WI38 (cell line): Measurements from ENCODE around the gene SOCS3.

Experiments used
- H3K4me3 ChIP-seq: 2 replicates; pipeline ENCODE4 v1.5.1; 2011; ENCODE audit warnings: low read depth, mild to moderate bottlenecking, control low read depth, low read length
- TF ChIP-seq, protein P1 (sequence below): IDR thresholded peaks from 2 replicates; pipeline ENCODE4 v1.5.1; 2012; ENCODE audit warnings: low read depth, mild to moderate bottlenecking, control low read depth, low read length

The SOCS3 gene

DNA sequence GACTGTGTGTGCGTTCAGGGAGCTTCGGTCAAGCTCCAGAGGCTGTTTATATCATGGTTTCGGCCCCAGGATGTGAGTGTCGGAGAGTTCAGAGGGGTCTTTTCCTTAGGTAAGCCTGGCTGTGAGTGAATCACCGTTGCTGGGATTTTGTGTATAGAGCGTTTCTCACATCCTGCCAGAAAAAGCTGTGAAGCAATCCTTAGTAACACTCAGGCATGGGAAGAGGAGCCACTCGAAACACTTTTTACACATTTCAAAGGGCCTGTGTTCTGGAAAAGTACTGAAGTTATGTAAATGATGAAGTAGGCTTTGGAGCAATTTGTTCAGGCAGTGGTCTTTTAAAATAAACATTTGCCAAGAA is 19.2 kb upstream of the SOCS3 start:
- peak overlapping the region; percentile 95 for H3K4me3 ChIP-seq
- TF ChIP-seq, protein P1, sequence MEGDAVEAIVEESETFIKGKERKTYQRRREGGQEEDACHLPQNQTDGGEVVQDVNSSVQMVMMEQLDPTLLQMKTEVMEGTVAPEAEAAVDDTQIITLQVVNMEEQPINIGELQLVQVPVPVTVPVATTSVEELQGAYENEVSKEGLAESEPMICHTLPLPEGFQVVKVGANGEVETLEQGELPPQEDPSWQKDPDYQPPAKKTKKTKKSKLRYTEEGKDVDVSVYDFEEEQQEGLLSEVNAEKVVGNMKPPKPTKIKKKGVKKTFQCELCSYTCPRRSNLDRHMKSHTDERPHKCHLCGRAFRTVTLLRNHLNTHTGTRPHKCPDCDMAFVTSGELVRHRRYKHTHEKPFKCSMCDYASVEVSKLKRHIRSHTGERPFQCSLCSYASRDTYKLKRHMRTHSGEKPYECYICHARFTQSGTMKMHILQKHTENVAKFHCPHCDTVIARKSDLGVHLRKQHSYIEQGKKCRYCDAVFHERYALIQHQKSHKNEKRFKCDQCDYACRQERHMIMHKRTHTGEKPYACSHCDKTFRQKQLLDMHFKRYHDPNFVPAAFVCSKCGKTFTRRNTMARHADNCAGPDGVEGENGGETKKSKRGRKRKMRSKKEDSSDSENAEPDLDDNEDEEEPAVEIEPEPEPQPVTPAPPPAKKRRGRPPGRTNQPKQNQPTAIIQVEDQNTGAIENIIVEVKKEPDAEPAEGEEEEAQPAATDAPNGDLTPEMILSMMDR = no peak

DNA sequence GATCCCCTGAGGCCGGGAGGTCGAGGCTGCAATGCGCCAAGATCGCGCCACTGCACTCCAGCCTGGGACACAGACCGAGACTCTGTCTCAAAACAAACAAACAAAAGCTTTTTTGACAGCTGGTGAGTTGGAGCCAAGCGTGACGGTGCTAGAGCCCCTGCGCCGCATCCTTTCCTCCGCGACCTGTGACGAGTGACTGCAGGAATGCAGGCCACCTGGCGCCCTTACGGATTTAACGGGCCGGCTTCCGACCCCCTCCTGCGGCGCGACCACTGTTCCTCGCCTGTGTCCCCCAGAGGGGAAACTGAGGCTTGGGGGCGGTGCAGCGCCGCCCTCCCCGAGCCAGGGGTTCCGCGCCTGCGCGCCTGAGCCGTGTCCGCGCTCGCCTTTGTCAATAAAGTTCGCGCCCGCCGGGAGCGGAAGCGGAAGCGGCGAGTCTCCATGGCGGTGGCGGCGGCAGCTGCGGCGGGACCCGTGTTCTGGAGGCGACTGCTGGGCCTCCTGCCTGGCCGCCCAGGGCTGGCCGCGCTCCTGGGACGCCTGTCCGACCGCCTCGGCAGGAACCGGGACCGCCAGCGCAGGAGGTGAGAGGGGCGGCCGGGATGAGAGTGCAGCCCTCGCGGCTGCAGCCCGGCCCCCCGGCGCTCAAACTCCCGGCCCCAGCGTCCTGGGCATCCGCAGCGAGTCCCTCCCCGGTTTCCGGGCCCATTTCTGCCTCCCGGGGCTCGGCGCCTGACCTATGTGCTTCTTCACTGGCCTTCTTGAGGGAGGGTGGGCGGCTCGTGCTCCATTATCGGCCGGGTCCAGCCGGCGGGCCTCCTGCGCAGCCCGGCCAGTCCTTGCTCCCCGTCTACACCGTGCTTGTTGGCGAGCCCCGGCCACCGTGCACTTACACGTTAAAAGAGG is 18.6 kb upstream of the SOCS3 start, which contains the start of gene PGS1:
Gene PGS1, plus strand, starts transcription at position 425 of the 906 bp plus-strand sequence. Its CDS starts 17 bp downstream, at position 442.
- TF ChIP-seq, protein P1 = no peak
- H3K4me3 ChIP-seq = peak within 1 kb of the TSS; percentile 95

DNA sequence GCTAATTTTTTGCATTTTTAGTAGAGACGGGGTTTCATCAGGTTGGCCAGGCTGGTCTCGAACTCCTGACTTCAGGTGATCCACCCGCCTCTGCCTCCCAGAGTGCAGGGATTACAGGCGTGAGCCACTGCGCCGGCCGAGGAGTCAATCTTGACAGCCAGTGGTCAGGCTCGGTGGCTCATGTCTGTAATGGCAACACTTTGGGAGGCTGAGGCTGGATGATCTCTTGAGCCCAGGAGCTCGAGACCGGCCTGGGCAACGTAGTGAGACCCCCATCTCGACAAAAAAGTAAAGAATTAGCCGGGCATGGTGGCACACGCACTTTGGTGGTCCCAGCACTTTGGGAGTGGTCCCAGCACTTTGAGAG is 18.0 kb upstream of the SOCS3 start:
- H3K4me3 ChIP-seq = peak overlapping the region; percentile 95
- TF ChIP-seq, protein P1 = no peak

DNA sequence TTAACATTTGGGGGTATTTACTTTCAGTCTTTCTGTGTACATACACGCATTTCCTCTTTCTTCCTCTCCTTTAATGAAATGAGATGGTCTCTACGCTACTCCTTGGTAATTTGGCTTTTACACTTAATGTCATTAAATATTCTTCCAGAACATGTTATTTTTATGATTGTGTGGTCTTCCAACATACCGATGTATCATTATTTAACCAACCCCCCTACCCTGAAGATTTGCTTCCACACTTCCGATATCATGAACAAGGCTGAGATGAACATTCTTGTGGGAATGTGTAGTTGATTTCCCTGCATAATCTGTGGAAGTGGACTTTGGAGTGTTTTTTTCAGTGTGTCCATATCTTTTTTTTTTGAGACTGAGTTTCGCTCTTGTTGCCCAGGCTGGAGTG is 16.3 kb upstream of the SOCS3 start:
- TF ChIP-seq, protein P1 = no peak
- peak overlapping the region; percentile 1; the same call in 1 of the 2 replicates for H3K4me3 ChIP-seq

DNA sequence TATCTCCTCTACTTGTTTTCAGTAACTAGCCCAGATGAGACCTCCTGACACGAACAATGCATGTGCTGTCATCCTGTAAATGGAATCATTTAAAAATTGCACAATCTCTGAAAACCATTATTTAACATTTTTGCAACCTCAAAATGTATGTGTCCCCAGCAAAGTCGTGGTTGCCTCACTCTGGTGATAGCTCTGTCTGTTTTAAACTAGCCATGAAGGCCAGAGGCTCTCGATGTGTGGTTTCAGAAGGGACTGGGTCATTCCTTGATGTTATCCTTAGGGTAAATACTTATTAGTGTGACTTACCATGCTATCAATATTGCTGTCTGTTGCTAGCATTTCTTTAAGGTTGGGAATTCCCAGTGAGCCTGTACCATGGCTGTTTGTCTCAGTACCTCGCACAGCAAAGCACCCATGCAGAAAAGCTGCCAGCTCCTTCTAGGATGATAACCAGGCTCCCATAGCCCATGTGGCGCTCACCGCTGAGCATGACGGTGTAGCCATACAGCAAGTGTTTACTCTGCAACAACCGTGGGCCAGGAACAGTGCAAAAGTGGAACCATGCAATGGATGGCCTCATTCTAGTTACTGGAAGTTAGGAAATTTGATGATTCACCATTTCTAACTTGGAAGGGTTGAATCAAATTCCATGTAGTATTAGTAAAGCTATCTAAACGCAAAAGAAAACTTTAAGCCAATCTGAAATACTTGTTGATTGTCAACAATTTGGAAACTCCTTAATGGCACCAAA is 15.7 kb upstream of the SOCS3 start:
- H3K4me3 ChIP-seq = peak overlapping the region; percentile 20; the same call in 1 of the 2 replicates
- TF ChIP-seq, protein P1 = no peak

DNA sequence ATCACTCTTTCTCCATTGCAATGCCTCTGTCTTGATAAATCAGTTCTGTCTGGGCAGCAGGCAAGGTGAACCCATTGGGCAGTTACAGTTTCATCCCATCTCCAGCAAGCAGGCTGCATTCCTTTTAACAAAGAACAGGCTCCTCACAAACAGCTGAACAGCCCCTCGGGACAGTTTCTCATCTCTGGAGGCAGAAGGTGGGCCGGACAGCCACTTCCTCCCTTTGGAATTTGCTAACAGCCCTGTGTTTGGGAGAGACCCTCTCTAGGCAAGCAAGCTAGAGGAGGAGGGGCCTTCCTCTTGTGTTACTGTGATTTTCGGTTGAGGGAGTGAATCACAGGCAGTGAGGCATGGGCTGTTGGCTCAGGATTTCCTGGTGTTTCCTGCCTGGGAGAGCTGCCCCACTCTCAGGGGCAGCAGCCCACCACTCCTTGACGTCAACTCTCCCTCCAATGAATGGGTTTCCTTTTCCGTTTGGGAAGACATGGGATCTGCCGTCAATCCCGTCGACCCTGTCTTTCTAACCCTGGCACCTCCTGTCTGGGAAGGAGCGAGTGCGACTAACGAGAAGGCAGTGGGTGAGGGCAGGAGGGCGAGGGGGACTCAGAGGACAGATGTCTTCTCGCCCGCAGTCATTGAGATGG is 14.9 kb upstream of the SOCS3 start:
- TF ChIP-seq, protein P1 = no peak
- no peak overlapping the region for H3K4me3 ChIP-seq
